OCI-LY3 (cell line): ENCODE data around the gene EHMT1.

ENCODE experiments used
- EZH2phosphoT487 ChIP-seq: fragments of 200-600 bp; shearing (Covaris generic); IDR thresholded peaks from 2 replicates; pipeline ENCODE4 v1.6.1; 2018; ENCODE audit warnings: antibody characterized with exemption, mixed run types, low read depth
- TF ChIP-seq, protein P1 (sequence below): fragments of 200-600, 300-600 bp; sonication (generic); IDR thresholded peaks from 2 replicates; pipeline ENCODE4 v1.5.1; 2014; ENCODE audit warnings: antibody characterized with exemption, low read length, low read depth

DNA sequence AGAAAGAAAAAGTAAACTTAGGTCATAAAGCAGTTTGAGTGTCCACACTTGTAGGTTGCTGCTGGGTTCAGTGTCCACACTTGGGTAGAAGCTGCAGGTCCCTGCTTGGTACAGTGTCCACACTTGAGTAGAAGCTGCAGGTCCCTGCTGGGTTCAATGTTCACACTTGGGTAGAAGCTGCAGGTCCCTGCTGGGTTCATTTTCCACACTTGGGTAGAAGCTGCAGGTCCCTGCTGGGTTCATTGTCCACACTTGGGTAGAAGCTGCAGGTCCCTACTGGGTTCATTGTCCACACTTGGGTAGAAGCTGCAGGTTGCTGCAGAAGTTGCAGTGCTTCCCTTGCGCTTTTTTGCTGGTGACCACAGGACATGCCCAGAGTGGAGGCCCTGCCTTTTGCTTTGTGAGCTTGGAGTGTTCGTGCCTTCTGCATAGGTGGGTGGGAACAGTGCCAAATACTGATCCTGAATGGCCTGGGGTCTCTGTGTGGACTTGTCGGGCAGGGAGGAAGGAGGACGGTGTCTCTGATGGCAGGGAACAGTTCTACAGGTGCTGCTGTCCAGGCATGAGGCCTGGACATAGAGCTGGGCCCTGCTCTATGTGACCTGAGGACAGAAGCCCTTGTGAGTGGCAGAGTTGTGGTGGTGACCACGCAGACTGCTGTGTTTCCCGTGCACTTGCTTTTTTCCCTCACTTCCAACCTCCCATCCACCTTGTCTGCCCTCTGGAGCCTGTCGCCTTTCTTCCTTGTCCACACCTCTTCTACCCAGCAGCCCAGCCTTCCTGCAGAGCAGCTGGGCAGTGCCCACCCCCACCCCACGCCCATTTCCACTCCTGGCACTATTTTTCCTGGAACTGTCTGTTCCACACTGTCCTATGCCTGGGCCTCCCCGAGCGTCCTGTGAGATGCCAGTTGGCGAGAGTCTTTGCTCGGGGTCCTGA, 120.8 kb downstream of the EHMT1 start:
- TF ChIP-seq, protein P1, sequence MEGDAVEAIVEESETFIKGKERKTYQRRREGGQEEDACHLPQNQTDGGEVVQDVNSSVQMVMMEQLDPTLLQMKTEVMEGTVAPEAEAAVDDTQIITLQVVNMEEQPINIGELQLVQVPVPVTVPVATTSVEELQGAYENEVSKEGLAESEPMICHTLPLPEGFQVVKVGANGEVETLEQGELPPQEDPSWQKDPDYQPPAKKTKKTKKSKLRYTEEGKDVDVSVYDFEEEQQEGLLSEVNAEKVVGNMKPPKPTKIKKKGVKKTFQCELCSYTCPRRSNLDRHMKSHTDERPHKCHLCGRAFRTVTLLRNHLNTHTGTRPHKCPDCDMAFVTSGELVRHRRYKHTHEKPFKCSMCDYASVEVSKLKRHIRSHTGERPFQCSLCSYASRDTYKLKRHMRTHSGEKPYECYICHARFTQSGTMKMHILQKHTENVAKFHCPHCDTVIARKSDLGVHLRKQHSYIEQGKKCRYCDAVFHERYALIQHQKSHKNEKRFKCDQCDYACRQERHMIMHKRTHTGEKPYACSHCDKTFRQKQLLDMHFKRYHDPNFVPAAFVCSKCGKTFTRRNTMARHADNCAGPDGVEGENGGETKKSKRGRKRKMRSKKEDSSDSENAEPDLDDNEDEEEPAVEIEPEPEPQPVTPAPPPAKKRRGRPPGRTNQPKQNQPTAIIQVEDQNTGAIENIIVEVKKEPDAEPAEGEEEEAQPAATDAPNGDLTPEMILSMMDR, result no peak
- TF ChIP-seq EZH2phosphoT487, result no peak
